HG03469 (cell line): Measurements from ENCODE around the gene CEACAM8.
"Not testable (repeated sequence)": the region's sequence is repeated elsewhere in the genome, so short reads cannot be mapped to it uniquely, and the experiment has no call there.

Experiments used
- ATAC-seq: cut with Tn5 transposase; IDR thresholded peaks from one replicate; pipeline ENCODE4 v1.9.1; 2021; ENCODE audit warnings: mild to moderate bottlenecking, moderate library complexity, moderate number of reproducible peaks; ENCODE audit not compliant: unreplicated experiment

CEACAM8 gene

GRCh38 chr19:42576241-42576640 lies 18.5 kb downstream of the CEACAM8 start:
- ATAC-seq, result no peak

GRCh38 chr19:42573642-42574041 lies 21.1 kb downstream of the CEACAM8 start:
- no peak for ATAC-seq

GRCh38 chr19:42571116-42571515 lies 23.6 kb downstream of the CEACAM8 start:
- no peak for ATAC-seq

- no peak for ATAC-seq
These were observed 25.5 kb downstream of the CEACAM8 start for GRCh38 chr19:42569193-42569592.

GRCh38 chr19:42568006-42568405 lies 26.7 kb downstream of the CEACAM8 start:
- no peak for ATAC-seq

- no peak for ATAC-seq
These were observed 27.2 kb downstream of the CEACAM8 start for GRCh38 chr19:42567567-42567966.

- peak; percentile 54 for ATAC-seq
These were observed 31.1 kb downstream of the CEACAM8 start for GRCh38 chr19:42563352-42564210.

- ATAC-seq, result no peak
These were observed 33.2 kb downstream of the CEACAM8 start for GRCh38 chr19:42561512-42561911.

GRCh38 chr19:42560731-42561130 lies 34.0 kb downstream of the CEACAM8 start:
- no peak for ATAC-seq

GRCh38 chr19:42558450-42559150 lies 36.1 kb downstream of the CEACAM8 start:
- ATAC-seq, result no peak

GRCh38 chr19:42557386-42557871 lies 37.3 kb downstream of the CEACAM8 start:
- ATAC-seq, result not testable (repeated sequence)

- ATAC-seq, result no peak
These were observed 38.9 kb downstream of the CEACAM8 start for GRCh38 chr19:42555801-42556200.

GRCh38 chr19:42555317-42555716 lies 39.4 kb downstream of the CEACAM8 start:
- ATAC-seq, result no peak

- ATAC-seq, result no peak
These were observed 40.6 kb downstream of the CEACAM8 start for GRCh38 chr19:42554046-42554575.

- no peak for ATAC-seq
These were observed 41.3 kb downstream of the CEACAM8 start for GRCh38 chr19:42553292-42554045.

GRCh38 chr19:42552086-42553065 lies 42.3 kb downstream of the CEACAM8 start:
- no peak for ATAC-seq

- ATAC-seq, result not testable (repeated sequence)
These were observed 44.2 kb downstream of the CEACAM8 start for GRCh38 chr19:42550521-42550920.

GRCh38 chr19:42549067-42549466 lies 45.7 kb downstream of the CEACAM8 start:
- ATAC-seq, result not testable (repeated sequence)

- no peak for ATAC-seq
These were observed 46.2 kb downstream of the CEACAM8 start for GRCh38 chr19:42548552-42548951.

- no peak for ATAC-seq
These were observed 46.8 kb downstream of the CEACAM8 start for GRCh38 chr19:42547929-42548328.
